ENCODE data around the gene MYCL.

DNA sequence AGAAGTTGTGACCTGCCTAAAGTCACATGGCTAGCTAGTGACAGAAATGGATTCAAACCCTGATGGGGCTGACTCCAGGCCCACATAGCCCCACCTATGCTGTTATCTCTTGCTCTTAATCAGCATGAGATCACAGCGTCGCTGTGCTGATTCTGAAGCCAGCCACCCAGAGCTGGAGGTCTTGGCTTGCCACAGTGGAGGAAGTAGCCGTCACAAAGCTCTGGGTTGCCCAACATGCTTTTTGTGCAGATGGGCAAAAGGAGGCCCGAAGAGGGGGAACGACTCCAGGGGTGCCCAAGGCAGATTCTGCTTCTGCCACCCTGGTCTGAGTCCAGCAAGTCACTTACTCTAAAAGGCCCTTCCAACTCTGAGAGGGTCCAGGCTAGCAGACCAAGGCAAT lies 38.5 kb upstream of the MYCL start:
- TF ChIP-seq, protein P1, sequence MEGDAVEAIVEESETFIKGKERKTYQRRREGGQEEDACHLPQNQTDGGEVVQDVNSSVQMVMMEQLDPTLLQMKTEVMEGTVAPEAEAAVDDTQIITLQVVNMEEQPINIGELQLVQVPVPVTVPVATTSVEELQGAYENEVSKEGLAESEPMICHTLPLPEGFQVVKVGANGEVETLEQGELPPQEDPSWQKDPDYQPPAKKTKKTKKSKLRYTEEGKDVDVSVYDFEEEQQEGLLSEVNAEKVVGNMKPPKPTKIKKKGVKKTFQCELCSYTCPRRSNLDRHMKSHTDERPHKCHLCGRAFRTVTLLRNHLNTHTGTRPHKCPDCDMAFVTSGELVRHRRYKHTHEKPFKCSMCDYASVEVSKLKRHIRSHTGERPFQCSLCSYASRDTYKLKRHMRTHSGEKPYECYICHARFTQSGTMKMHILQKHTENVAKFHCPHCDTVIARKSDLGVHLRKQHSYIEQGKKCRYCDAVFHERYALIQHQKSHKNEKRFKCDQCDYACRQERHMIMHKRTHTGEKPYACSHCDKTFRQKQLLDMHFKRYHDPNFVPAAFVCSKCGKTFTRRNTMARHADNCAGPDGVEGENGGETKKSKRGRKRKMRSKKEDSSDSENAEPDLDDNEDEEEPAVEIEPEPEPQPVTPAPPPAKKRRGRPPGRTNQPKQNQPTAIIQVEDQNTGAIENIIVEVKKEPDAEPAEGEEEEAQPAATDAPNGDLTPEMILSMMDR (IDR thresholded peaks at IDR 0.05): no peak
- no peak for TF ChIP-seq POLR2A (IDR thresholded peaks at IDR 0.05)
